Measurements from ENCODE around the gene EIF5AL1.

The EIF5AL1 gene

DNA sequence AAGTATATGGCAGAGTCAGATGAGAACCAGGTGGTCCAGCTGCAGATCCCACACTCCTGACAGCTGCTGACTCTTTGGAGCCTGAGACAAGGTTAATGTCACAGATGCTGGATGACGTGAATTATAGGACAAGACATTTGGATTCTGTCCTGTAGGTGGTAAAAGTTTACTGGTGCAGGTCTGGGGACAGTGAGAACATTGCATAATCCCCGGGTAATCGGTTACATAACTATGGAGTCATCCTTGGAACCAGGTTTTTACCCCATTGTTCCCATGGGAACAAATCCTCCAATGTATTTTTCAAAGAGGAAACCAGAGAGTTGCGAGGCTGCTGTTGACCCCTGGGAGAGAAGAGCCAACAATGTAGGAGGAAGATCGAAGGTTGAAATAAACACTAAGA, 39.4 kb upstream of the EIF5AL1 start:
- DNase-seq (ENCODE audit: insufficient read length, low spot score) (no peak), FAIRE-seq (no peak)
- TF ChIP-seq PAX5 (IDR thresholded peaks at IDR 0.05; ENCODE audit: insufficient read depth, low read length, severe bottlenecking) (no peak), SPI1 (IDR thresholded peaks at IDR 0.05; ENCODE audit: low read depth, low read length) (no peak), POLR2A (IDR thresholded peaks at IDR 0.05; ENCODE audit: low read depth, low read length) (no peak)

DNA sequence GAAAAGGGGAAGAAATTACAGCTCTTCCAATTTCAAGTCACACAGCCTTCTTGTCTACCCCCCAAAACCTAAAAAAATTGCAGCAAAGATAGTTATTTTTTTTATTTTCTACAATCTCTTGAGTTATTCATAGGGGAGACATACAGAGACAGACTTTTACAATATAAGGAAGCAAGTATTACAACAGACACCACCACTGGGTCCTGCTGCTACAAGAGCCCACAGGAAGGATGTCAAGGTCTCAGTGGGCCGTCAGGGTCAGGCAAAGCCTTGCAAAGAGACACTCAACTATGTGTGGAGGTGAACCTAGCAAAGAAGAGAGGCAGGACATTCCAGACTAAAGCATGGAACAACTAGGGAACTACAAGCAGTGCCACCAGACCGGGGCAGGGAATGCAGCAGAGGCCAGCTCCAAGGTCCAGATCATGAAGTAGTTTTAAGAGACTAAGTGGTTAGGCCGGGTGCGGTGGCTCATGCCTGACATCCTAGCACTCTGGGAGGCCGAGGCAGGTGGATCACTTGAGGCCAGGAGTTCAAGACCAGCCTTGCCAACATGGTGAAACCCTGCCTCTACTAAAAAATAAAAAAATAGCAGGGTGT, 38.7 kb upstream of the EIF5AL1 start:
- DNase-seq (ENCODE audit: insufficient read length, low spot score) (no peak), FAIRE-seq (no peak)
- no peak for TF ChIP-seq SPI1 (IDR thresholded peaks at IDR 0.05; ENCODE audit: low read depth, low read length)
- no peak for TF ChIP-seq POU2F2 (IDR thresholded peaks at IDR 0.05; ENCODE audit: low read depth, low read length)
- TF ChIP-seq PAX5 (IDR thresholded peaks at IDR 0.05; ENCODE audit: insufficient read depth, low read length, severe bottlenecking): no peak
- TF ChIP-seq TAF1 (IDR thresholded peaks at IDR 0.05; ENCODE audit: low read depth, low read length): no peak

DNA sequence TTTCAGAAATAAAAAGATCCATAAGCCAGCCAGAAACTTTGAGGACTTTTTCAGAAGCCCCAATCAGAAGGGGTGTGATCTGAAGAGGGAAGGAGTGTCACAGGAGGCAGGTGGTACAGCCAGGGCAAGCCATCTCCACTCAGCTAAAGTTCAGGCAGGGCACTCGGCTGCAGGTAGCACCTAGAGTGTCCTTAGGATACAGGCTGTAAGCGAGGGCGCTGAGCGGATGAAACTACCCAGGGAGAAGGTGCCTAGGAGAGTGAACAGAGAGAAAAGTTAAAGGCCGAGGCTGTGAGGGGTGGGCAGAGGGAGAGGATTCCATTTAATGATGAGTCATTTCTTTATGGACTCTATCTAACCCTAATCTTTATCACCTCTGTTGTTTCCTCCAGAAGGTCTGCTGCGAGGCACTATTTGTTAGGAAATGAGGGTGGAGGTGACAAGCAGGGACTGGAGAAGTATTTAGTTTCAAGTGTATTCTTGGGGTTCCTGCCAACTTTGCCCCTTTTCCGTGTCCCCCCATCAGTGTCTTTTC, 37.1 kb upstream of the EIF5AL1 start:
- TF ChIP-seq POLR2AphosphoS5 (IDR thresholded peaks at IDR 0.05; ENCODE audit: low read depth, low read length) (no peak), TAF1 (IDR thresholded peaks at IDR 0.05; ENCODE audit: low read depth, low read length) (no peak), PAX5 (IDR thresholded peaks at IDR 0.05; ENCODE audit: insufficient read depth, low read length, severe bottlenecking) (no peak), POLR2A (IDR thresholded peaks at IDR 0.05; ENCODE audit: low read depth, low read length) (no peak), POU2F2 (IDR thresholded peaks at IDR 0.05; ENCODE audit: low read depth, low read length) (no peak), SPI1 (IDR thresholded peaks at IDR 0.05; ENCODE audit: low read depth, low read length) (no peak)
- no peak for FAIRE-seq
- no peak for DNase-seq (ENCODE audit: insufficient read length, low spot score)

DNA sequence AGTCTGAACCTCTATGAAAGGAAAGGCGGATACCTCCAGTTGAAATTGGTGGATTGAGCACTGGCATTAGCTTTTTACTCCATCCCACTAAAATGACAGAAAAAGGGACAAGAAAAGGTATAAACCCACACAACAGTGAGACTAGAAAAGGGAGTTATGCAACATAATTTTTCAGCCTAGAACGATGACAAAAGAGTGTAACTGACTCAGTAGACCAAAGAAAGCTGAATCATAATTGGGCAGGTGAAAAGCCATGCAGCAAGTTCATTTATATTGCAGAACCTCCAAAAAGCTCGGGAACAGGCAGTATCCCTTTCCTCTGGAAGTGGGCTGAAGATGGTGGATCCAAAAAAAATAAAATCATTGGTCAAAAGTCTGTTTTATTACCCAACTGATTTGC, 36.5 kb upstream of the EIF5AL1 start:
- FAIRE-seq (no peak), DNase-seq (ENCODE audit: insufficient read length, low spot score) (no peak)
- no peak for TF ChIP-seq POLR2A (IDR thresholded peaks at IDR 0.05; ENCODE audit: low read depth, low read length)
- TF ChIP-seq TAF1 (IDR thresholded peaks at IDR 0.05; ENCODE audit: low read depth, low read length): no peak
- no peak for TF ChIP-seq POU2F2 (IDR thresholded peaks at IDR 0.05; ENCODE audit: low read depth, low read length)
- TF ChIP-seq PAX5 (IDR thresholded peaks at IDR 0.05; ENCODE audit: insufficient read depth, low read length, severe bottlenecking): no peak
- TF ChIP-seq SPI1 (IDR thresholded peaks at IDR 0.05; ENCODE audit: low read depth, low read length): no peak
- no peak for TF ChIP-seq POLR2AphosphoS5 (IDR thresholded peaks at IDR 0.05; ENCODE audit: low read depth, low read length)

DNA sequence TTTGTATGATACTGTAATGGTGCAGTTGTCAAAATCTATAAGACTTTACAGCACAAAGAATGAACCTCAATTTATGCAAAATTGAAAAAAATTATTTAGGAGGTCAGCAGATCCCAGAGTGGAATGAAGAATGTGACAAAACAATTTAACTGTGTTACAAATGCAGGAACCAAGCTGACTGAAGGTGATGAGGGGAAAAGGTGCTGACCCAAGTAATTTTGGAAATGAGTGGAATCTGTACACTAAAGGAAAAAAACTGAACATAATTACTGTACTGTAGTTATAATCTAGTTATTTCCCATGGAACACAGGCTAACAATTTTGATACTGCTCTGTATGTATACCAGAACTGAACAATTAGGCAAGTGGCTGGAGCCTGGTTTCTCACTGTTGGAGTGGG, 35.7 kb upstream of the EIF5AL1 start:
- no peak for DNase-seq (ENCODE audit: insufficient read length, low spot score)
- TF ChIP-seq POLR2AphosphoS5 (IDR thresholded peaks at IDR 0.05; ENCODE audit: low read depth, low read length): no peak
- TF ChIP-seq POU2F2 (IDR thresholded peaks at IDR 0.05; ENCODE audit: low read depth, low read length): no peak
- no peak for TF ChIP-seq TAF1 (IDR thresholded peaks at IDR 0.05; ENCODE audit: low read depth, low read length)
- no peak for TF ChIP-seq POLR2A (IDR thresholded peaks at IDR 0.05; ENCODE audit: low read depth, low read length)
- TF ChIP-seq SPI1 (IDR thresholded peaks at IDR 0.05; ENCODE audit: low read depth, low read length): no peak
- no peak for TF ChIP-seq PAX5 (IDR thresholded peaks at IDR 0.05; ENCODE audit: insufficient read depth, low read length, severe bottlenecking)
- FAIRE-seq: no peak

DNA sequence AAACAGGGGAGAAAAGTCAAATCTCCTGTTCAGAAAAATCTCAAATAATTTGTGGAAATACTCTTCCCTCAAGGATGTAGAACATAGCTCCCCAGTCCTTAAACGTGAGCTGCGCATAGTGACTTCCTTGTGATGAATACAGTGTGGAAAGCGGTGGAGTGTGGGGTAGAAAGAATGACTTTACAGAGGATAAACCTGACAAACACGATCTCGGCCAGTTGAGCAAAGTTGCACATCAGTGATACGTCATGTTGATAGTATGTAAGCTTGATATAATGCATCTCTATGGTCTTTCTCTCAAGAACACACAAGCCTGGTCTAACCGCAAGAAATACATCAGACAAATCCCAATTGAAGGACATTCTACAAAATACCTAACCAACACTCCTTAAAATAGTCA, 34.9 kb upstream of the EIF5AL1 start:
- FAIRE-seq: no peak

DNA sequence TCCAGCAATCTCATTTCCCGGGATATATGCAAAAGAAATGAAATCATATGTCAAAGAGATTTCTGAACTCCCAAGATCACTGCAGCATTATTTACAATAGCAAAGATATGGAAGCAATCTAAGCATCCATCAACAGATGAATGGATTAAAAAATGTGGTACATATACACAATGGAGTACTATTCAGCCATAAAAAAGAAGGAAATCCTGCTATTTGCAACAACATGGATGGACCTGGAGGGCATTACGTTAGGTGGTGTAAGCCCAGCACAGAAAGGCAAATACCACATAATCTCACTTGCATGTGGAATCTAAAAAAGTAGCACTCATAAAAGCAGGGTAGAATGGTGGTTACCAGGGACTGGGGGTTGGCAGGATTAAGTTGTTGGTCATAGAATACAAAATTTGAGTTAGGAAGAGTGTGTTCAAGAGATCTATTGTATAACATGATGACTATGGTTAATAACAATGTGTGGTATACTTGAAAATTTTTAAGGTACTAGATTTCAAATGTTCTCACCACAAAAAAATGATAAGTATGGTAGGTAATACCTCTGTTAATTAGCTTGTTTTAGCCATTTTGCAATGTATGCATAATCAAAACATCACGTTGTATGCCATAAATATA, 32.9 kb upstream of the EIF5AL1 start:
- TF ChIP-seq POLR2AphosphoS5 (IDR thresholded peaks at IDR 0.05; ENCODE audit: low read depth, low read length) (no peak), POU2F2 (IDR thresholded peaks at IDR 0.05; ENCODE audit: low read depth, low read length) (no peak), POLR2A (IDR thresholded peaks at IDR 0.05; ENCODE audit: low read depth, low read length) (no peak), SPI1 (IDR thresholded peaks at IDR 0.05; ENCODE audit: low read depth, low read length) (no peak), PAX5 (IDR thresholded peaks at IDR 0.05; ENCODE audit: insufficient read depth, low read length, severe bottlenecking) (no peak), TAF1 (IDR thresholded peaks at IDR 0.05; ENCODE audit: low read depth, low read length) (no peak)
- FAIRE-seq (no peak), DNase-seq (ENCODE audit: insufficient read length, low spot score) (no peak)

More for the DNA sequence above, 34.9 kb upstream of the EIF5AL1 start:
- no peak for DNase-seq (ENCODE audit: insufficient read length, low spot score)
- TF ChIP-seq POU2F2 (IDR thresholded peaks at IDR 0.05; ENCODE audit: low read depth, low read length) (no peak), POLR2A (IDR thresholded peaks at IDR 0.05; ENCODE audit: low read depth, low read length) (no peak), TAF1 (IDR thresholded peaks at IDR 0.05; ENCODE audit: low read depth, low read length) (no peak), PAX5 (IDR thresholded peaks at IDR 0.05; ENCODE audit: insufficient read depth, low read length, severe bottlenecking) (no peak), SPI1 (IDR thresholded peaks at IDR 0.05; ENCODE audit: low read depth, low read length) (no peak), POLR2AphosphoS5 (IDR thresholded peaks at IDR 0.05; ENCODE audit: low read depth, low read length) (no peak)

DNA sequence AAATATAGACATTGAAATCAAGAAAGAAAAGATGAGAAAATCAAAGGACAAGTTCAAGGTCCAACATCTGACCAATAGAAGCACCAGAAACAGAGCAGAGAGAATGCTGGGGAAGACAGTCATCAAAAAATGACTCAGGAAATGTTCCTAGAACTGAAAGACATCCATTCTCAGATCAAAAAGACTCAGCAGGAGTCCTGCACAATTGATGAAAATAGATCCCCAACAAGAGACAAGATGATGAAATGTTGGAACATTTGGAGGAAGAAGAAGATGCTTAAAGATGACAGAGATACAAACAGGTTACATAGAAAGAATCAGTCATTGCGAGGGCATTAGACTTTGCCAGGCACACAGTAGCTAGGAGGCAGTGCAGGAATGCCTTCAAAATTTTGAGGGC, 30.0 kb upstream of the EIF5AL1 start:
- FAIRE-seq (no peak), DNase-seq (ENCODE audit: insufficient read length, low spot score) (no peak)
- TF ChIP-seq SPI1 (IDR thresholded peaks at IDR 0.05; ENCODE audit: low read depth, low read length): no peak
- TF ChIP-seq TAF1 (IDR thresholded peaks at IDR 0.05; ENCODE audit: low read depth, low read length): no peak
- no peak for TF ChIP-seq POLR2AphosphoS5 (IDR thresholded peaks at IDR 0.05; ENCODE audit: low read depth, low read length)
- TF ChIP-seq PAX5 (IDR thresholded peaks at IDR 0.05; ENCODE audit: insufficient read depth, low read length, severe bottlenecking): no peak
- TF ChIP-seq POLR2A (IDR thresholded peaks at IDR 0.05; ENCODE audit: low read depth, low read length): no peak
- no peak for TF ChIP-seq POU2F2 (IDR thresholded peaks at IDR 0.05; ENCODE audit: low read depth, low read length)

DNA sequence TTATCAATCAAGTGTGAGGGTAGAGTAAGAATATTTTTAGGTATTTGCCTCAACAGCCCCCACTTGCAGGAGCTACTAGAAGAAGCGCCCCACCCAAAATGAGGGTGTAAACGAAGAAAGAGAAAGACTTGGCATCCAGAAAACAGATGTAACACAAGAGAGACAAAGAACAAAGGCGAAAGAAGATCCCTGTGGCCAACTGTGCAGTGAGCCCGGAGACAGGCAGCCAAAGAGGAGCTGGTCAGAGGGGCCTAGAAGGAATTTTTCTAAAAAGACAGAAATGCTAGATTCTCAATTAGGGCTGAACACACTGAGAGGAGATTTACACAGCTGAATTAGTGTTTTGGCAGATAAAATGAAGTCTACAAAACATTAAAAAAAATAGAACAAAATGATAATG, 29.6 kb upstream of the EIF5AL1 start:
- no peak for DNase-seq (ENCODE audit: insufficient read length, low spot score)
- FAIRE-seq: no peak
- TF ChIP-seq POLR2AphosphoS5 (IDR thresholded peaks at IDR 0.05; ENCODE audit: low read depth, low read length) (no peak), POU2F2 (IDR thresholded peaks at IDR 0.05; ENCODE audit: low read depth, low read length) (no peak), SPI1 (IDR thresholded peaks at IDR 0.05; ENCODE audit: low read depth, low read length) (no peak), POLR2A (IDR thresholded peaks at IDR 0.05; ENCODE audit: low read depth, low read length) (no peak), TAF1 (IDR thresholded peaks at IDR 0.05; ENCODE audit: low read depth, low read length) (no peak), PAX5 (IDR thresholded peaks at IDR 0.05; ENCODE audit: insufficient read depth, low read length, severe bottlenecking) (no peak)
